Measurements from ENCODE around the gene GRHL1.

GRHL1 gene

DNA sequence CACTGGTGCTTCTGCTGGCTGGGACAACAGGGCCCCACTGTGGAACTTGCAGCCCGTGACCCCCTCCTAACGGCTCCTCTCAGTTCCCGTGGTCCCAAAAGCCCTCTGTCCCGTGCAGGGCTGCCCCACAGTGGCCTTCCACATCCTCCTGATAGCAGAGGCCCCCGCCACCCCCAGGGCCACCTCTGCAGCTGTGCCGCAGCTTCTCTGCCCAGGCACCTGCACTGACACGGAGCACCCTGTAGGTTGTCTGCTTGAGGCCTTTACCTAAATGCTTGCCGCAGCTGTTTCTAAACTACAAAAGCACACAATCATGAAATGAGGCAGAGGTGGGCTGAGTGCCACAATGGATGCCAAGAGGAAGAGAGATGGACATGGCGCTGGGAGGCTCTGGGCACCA, 13.5 kb upstream of the GRHL1 start:
- in situ Hi-C loops (cut with HindIII; ENCODE audit: low pct_unique_long_range_greater_than_20kb, low sequenced_read_pairs), result no loop called here
- no peak for TF ChIP-seq JUND (IDR thresholded peaks at IDR 0.05; ENCODE audit: low read depth)
- no peak for DNase-seq (ENCODE audit: low read depth in 1 of 2, low spot score in 1 of 2)

DNA sequence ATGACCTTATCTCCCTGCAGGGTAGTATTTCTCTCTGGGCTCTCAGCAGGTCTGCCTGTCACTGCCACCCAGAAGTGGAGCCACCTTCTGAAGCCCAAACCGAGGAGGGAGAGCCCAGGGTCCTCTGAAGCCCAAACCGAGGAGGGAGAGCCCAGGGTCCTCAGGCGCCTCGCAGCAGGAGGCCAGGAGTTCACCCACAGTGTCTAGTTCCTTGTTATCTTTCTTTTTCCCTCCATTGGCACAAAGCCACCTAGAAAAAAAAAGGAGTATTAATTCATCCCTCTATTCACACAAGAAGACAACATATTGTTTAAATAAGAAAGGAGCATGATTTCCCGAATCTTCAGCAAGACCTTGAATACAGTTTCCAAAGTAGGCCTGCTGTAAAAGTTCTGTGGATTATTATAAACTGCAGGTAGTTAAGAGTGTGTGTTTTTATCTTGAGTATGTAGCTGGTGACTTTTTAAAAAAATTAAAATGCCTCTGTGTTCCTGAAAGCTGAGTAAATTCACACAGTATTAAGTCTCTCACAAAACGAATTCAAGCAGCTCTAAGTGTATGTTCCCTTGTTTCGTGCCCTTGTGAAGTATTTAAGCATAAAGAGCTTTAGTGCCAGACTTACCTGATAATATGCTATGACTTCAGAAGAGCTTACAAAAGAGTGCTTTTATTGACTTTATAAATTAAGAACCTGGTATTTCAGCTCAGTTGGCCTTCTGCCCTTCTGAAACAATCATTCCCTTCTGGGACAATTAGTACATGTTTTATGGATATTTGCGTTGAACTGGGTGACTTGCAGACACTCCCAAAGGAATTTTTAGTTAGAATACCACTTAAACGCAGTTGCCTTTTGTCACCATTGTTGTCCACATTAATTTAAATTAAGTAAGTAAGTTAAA, 11.7 kb upstream of the GRHL1 start:
- TF ChIP-seq JUND (IDR thresholded peaks at IDR 0.05; ENCODE audit: low read depth), result no peak
- no peak for DNase-seq (ENCODE audit: low read depth in 1 of 2, low spot score in 1 of 2)
- in situ Hi-C loops (cut with HindIII; ENCODE audit: low pct_unique_long_range_greater_than_20kb, low sequenced_read_pairs), result no loop called here

DNA sequence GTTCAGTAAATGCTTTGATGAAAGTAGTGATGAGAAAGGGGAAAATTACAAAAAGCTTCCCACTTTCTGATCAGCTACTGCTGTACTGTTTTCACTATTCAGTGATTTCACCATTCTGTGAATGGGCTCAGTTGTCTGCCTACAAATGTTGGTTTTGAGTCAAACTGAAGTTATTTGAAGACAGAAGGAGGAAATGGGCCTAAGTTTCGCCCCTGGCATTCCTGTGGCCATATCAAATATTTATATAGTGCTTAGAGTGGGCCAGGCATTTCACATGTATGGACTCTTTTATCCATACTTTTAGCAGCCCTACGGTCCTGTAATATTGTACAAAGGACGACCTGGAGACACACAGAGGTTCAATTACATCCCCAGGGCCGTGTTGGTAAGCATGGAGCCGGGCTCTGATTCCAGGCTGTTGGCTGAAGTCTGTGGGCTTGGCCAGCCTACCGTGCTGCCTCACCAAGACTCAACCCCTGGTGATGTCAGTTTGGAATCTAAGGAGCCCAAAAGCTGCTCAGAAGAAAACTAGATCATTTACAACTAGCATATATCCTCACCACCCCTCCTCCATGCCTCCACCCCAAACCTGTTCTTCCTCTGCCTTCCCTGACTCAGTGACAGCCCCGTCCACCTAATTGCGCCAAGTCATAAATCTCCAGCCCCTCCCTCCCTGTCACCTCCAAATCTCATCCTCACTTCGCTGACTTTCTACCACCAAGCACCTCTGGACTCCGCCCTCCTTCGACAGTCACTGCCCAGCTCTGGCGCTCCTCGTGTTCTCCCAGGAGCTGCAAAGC, 10.1 kb upstream of the GRHL1 start:
- in situ Hi-C loops (cut with HindIII; ENCODE audit: low pct_unique_long_range_greater_than_20kb, low sequenced_read_pairs), result no loop called here
- TF ChIP-seq JUND (IDR thresholded peaks at IDR 0.05; ENCODE audit: low read depth), result no peak
- no peak for DNase-seq (ENCODE audit: low read depth in 1 of 2, low spot score in 1 of 2)

DNA sequence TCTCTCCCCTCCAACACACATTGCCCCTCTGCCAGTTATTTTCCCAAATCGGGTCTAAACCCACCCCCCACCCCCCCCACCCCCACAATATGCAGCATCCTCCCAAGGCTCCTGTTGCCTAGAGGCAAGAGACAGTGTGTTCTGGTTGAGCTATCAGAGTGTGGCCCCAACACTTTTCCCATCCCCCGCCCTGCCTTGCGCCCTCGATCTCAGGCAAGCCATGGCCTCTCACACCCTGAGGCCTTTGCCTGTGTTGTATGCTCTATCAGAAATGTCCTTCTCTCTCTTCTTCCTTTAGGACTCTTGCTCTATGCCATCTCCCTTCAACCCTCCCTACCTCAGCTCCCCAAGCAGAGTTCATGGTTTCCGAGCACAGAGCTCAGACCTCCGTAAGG, 9.5 kb upstream of the GRHL1 start:
- TF ChIP-seq JUND (IDR thresholded peaks at IDR 0.05; ENCODE audit: low read depth), result no peak
- in situ Hi-C loops (cut with HindIII; ENCODE audit: low pct_unique_long_range_greater_than_20kb, low sequenced_read_pairs), result no loop called here
- DNase-seq (ENCODE audit: low read depth in 1 of 2, low spot score in 1 of 2), result no peak

DNA sequence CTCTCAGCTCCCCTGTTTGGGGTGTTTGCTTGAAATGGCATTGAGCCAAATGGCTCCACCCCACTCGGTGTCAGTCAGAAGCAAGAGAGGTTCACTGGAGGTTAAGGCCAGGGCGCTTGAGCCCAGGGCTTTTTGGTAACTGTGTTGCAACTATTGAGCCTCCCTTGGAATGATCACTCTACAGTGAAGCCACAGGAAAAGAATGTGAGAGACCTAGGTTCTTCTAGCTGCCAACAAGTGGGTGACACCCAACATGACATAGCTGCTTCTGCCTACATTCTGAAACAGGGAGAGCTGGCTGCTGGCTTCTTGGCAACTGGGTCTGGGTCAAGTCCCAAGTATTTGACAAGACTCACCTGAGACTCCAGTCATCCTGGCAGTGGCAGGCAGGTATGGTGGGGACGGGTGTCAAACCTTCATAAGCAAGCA, 7.1 kb upstream of the GRHL1 start:
- in situ Hi-C loops (cut with HindIII; ENCODE audit: low pct_unique_long_range_greater_than_20kb, low sequenced_read_pairs), result no loop called here
- TF ChIP-seq JUND (IDR thresholded peaks at IDR 0.05; ENCODE audit: low read depth), result no peak
- peak in 1 of 2 experiments; percentile 51 for DNase-seq (ENCODE audit: low read depth in 1 of 2, low spot score in 1 of 2)

DNA sequence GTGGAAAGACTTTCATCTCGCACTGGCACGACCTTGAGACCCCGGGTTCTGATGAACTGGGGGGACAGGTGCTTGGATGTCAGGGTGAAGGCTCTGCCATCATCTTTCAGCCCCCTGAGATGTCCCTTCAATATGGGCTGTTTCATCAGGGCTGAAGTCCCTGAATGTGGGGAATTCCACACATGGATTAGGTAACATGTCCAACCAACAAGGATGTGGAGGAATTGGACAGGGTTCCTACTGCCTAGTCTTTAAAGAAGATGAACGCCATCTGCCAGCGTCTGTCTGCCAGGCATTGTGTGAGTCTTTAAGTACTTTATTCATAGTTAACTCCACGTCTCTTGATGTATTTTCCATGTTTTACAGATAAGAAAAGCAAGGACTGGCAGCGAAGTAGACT, 5.9 kb upstream of the GRHL1 start:
- DNase-seq (ENCODE audit: low read depth in 1 of 2, low spot score in 1 of 2), result no peak
- TF ChIP-seq JUND (IDR thresholded peaks at IDR 0.05; ENCODE audit: low read depth), result no peak
- in situ Hi-C loops (cut with HindIII; ENCODE audit: low pct_unique_long_range_greater_than_20kb, low sequenced_read_pairs), result no loop called here

DNA sequence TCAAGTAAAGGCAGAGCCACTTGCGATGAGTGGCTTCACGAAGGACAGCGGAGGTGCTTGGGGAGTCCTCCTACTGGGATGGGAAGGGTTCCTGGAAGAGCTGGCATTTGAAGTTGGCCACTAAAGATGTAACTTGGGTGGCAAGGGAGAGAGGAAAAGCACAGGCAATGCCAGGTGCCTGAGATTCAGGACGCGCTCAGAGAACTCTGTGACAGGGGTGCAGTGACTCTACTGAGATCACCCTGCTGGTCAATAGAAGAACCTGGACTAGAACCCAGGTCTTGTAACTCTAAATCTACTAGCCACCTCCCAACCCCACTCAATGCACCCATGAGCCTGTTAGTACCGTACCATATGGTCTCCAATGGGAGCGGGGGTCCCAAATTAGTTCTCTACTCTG, 5.4 kb upstream of the GRHL1 start:
- in situ Hi-C loops (cut with HindIII; ENCODE audit: low pct_unique_long_range_greater_than_20kb, low sequenced_read_pairs), result no loop called here
- DNase-seq (ENCODE audit: low read depth in 1 of 2, low spot score in 1 of 2), result no peak
- TF ChIP-seq JUND (IDR thresholded peaks at IDR 0.05; ENCODE audit: low read depth), result no peak

DNA sequence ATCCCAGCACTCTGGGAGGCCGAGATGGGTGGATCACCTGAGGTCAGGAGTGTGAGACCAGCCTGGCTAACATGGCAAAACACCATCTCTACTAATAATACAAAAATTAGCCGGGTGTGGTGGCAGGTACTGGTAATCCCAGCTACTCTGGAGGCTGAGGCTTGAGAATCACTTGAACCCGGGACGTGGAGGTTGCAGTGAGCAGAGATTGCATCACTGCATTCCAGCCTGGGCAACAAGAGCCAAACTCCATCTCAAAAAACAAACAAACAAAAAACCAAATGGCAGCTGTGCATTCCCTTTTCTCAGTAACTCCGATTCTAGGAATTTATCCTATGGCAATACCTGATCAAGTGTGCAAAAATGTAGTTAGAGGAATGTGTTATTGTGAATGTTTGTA, 4.7 kb upstream of the GRHL1 start:
- TF ChIP-seq JUND (IDR thresholded peaks at IDR 0.05; ENCODE audit: low read depth), result no peak
- no peak for DNase-seq (ENCODE audit: low read depth in 1 of 2, low spot score in 1 of 2)
- in situ Hi-C loops (cut with HindIII; ENCODE audit: low pct_unique_long_range_greater_than_20kb, low sequenced_read_pairs), result no loop called here

DNA sequence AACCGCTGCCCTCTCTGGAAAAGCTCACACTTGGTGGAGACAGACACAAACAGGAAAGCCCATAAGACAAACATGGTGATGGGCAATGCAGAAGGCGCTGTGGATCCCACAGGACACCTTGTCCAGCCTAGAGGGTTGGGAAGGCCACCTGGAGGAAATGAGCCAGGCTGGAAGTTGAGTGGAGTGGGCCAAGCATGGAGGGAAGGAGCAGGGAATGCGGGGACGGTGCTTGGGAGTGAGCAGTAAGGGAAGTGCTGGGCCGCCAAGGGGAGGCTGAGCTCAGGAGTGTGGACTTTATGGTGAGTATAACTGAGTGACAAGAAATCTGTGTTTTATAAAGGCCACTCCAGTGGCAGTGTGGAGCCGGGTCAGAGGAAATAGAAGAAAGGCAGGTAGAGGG, 2.8 kb upstream of the GRHL1 start:
- in situ Hi-C loops (cut with HindIII; ENCODE audit: low pct_unique_long_range_greater_than_20kb, low sequenced_read_pairs), result no loop called here
- no peak for TF ChIP-seq JUND (IDR thresholded peaks at IDR 0.05; ENCODE audit: low read depth)
- DNase-seq (ENCODE audit: low read depth in 1 of 2, low spot score in 1 of 2), result no peak

DNA sequence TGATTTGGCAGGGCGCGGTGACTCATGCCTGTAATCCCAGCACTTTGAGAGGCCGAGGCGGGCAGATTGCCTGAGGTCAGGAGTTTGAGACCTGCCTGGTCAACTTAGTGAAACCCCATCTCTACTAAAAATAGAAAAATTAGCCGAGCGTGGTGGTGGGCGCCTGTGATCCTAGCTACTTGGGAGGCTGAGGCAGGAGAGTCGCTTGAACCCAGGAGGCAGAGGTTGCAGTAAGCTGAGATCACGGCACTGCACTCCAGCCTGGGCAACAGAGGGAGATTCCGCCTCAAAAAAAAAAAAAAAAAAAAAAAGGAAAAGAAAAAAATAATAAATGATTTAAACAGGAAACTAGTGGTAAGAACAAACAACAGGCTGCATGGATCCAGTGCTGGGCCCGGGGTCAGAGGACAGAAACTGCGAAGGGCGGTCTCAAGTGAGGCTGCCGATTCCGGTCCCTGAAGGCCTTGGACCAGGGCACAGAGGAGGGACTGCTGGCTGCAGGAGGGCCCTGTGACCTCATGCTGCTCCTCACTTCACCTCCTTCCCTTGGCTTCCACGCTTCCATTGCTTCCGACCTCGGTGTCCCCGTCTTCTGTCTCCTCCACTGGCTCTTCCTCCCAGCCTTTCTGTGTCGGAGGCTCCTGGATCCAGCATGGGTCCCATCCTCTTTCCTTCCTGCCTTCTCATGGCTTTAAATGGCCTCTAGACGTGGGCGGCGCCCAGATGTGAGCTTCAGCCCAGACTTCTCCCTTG, 2.1 kb upstream of the GRHL1 start:
- no peak for DNase-seq (ENCODE audit: low read depth in 1 of 2, low spot score in 1 of 2)
- no peak for TF ChIP-seq JUND (IDR thresholded peaks at IDR 0.05; ENCODE audit: low read depth)
- in situ Hi-C loops (cut with HindIII; ENCODE audit: low pct_unique_long_range_greater_than_20kb, low sequenced_read_pairs), result no loop called here

DNA sequence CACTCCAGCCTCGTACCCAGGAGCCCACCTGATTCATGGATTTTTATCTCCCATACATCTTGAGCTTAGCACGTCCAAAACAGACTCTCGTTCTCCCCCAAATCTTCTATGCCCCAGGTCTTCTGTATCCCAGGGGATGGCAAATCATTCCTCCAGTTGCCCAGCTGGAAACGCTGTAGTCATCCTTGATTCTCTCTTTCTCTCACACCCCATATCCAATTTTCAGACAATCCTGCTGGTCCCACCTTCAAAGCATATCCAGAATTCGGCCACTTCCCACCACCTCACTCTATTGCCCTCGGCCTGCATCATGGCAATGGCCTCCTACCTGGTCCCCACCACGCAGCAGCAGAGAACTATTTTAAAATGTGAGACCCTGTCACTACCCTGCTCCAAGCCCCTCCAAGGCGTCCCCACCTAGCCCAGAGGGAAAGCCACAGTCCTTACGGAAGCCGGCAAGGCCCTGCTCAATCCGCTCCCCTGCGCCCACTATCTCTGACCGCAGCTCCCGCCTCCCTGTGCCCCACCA, 1.4 kb upstream of the GRHL1 start:
- TF ChIP-seq JUND (IDR thresholded peaks at IDR 0.05; ENCODE audit: low read depth), result no peak
- no peak for DNase-seq (ENCODE audit: low read depth in 1 of 2, low spot score in 1 of 2)
- in situ Hi-C loops (cut with HindIII; ENCODE audit: low pct_unique_long_range_greater_than_20kb, low sequenced_read_pairs), result no loop called here

DNA sequence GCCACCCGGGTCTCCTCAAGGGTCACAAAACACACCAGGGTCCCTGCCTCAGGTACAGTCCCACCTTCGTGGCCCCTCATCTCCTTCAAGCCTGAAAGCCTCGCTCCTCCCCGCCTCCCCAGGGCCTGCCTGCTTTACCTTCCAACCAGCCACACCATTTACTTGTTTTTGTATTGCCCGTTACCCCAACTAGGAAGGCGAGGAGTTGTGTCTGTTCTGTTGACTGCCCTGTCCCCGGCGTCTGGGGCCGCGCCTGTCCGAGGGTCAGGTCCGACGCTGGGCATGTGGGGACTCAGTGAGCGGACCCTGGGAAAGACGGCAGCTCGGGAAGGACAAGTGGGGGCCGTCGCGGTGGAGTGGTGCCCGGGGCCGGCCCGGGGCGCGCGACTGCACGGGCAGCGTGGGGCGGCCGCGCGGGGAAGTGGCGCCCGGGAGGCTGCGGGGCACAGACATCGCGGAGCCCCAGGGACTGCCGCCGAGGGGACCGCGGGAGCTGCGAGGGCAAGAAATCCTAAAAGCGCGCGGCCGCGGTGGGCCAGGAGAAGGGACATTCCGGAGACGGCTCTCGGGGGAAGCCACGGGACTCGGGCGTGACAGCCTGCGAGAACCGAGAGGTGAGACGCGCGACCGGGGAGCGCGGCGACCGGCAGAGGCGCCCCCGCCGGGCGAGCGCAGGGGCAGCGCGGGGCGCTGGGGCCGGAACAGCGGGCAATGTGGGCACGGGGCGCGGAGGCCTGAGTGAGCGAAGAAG, 797 bp upstream of the GRHL1 start:
- in situ Hi-C loops (cut with HindIII; ENCODE audit: low pct_unique_long_range_greater_than_20kb, low sequenced_read_pairs), result no loop called here
- peak; percentile 55 to 59 for DNase-seq (ENCODE audit: low read depth in 1 of 2, low spot score in 1 of 2)
- TF ChIP-seq JUND (IDR thresholded peaks at IDR 0.05; ENCODE audit: low read depth), result no peak

All from T47D (cell line).